ENCODE measurements around the gene RIPK1. TPM values are rescaled to one million over a fixed set of nuclear protein-coding genes. Genes with fewer than 3 reads are reported as not detected.

The RIPK1 gene
- total RNA-seq, 1 experiment from 2014 or later, result 14.5 TPM

GRCh38 chr6:3071568-3071967, 3.3 kb downstream of the RIPK1 start:
- Histone ChIP-seq H3K4me3 (ENCODE audit: low read length) (no peak overlapping the region), H3K9me3 (ENCODE audit: low read length) (no peaks in the 10 kb centered on the region), H3F3A (ENCODE audit: low read length, unreplicated experiment) (no peaks in the 10 kb centered on the region), H3K4me2 (ENCODE audit: low read length) (no peak overlapping the region), H3K36me3 (ENCODE audit: low read depth, low read length) (0 out of 2 replicates have a peak, but pooled peaks cover 5% of the 10 kb centered on the region), H2AFZ (ENCODE audit: low read length) (no peak overlapping the region), H3K4me1 (ENCODE audit: insufficient read depth, low read length) (peaks cover 29% of the 10 kb centered on the region), H3K79me2 (ENCODE audit: low read length) (peaks cover 83% of the 10 kb centered on the region), H3K9me2 (replicated peaks; ENCODE audit: low read length) (no peaks in the 10 kb centered on the region), H3K27me3 (ENCODE audit: low read length) (no peaks in the 10 kb centered on the region), H4K20me1 (ENCODE audit: low read length) (no peaks in the 10 kb centered on the region; the same call in 1 of the 2 replicates), H3K9ac (ENCODE audit: low read length) (no peak overlapping the region), H3K27ac (ENCODE audit: low read length) (no peak overlapping the region)
- ChIA-PET CTCF (no interaction called here), POLR2A (ENCODE audit: unreplicated experiment) (no interaction called here)
- no peak for DNase-seq
- BruUV-seq (replicated peaks), result no TSS peak
- intact Hi-C loops (cut with micrococcal nuclease), result no loop called here
- no peak for ATAC-seq
- TF ChIP-seq EZH2phosphoT487 (IDR thresholded peaks at IDR 0.05; ENCODE audit: borderline replicate concordance, low read length) (no peak), CTCF (conservative IDR thresholded peaks at IDR 0.05; ENCODE audit: low read depth, low read length) (no peak), EZH2 (IDR thresholded peaks at IDR 0.05; ENCODE audit: low read length, unreplicated experiment) (no peak)

GRCh38 chr6:3072798-3073197, 4.5 kb downstream of the RIPK1 start:
- peaks cover 78% of the 10 kb centered on the region for H3K79me2 ChIP-seq (ENCODE audit: low read length)
- no peak overlapping the region for H2AFZ ChIP-seq (ENCODE audit: low read length)
- DNase-seq (no peak), ATAC-seq (no peak)
- H3K36me3 ChIP-seq (ENCODE audit: low read depth, low read length), result peaks cover 12% of the 10 kb centered on the region
- no peak overlapping the region for H3K4me3 ChIP-seq (ENCODE audit: low read length)
- H3K27me3 ChIP-seq (ENCODE audit: low read length), result no peaks in the 10 kb centered on the region
- no peaks in the 10 kb centered on the region for H3K9me3 ChIP-seq (ENCODE audit: low read length)
- H4K20me1 ChIP-seq (ENCODE audit: low read length), result no peaks in the 10 kb centered on the region; the same call in 1 of the 2 replicates
- no peak overlapping the region for H3K4me2 ChIP-seq (ENCODE audit: low read length)
- ChIA-PET CTCF (no interaction called here), POLR2A (ENCODE audit: unreplicated experiment) (no interaction called here)
- TF ChIP-seq EZH2phosphoT487 (IDR thresholded peaks at IDR 0.05; ENCODE audit: borderline replicate concordance, low read length) (no peak), CTCF (conservative IDR thresholded peaks at IDR 0.05; ENCODE audit: low read depth, low read length) (no peak), EZH2 (IDR thresholded peaks at IDR 0.05; ENCODE audit: low read length, unreplicated experiment) (no peak)
- BruUV-seq (replicated peaks), result no TSS peak
- H3K4me1 ChIP-seq (ENCODE audit: insufficient read depth, low read length), result peaks cover 22% of the 10 kb centered on the region
- no peaks in the 10 kb centered on the region for H3K9me2 ChIP-seq (replicated peaks; ENCODE audit: low read length)
- H3F3A ChIP-seq (ENCODE audit: low read length, unreplicated experiment), result no peaks in the 10 kb centered on the region
- no peak overlapping the region for H3K27ac ChIP-seq (ENCODE audit: low read length)
- H3K9ac ChIP-seq (ENCODE audit: low read length), result no peak overlapping the region
- intact Hi-C loops (cut with micrococcal nuclease), result no loop called here

- intact Hi-C loops (cut with micrococcal nuclease), result no loop called here
- Histone ChIP-seq H3K9me3 (ENCODE audit: low read length) (no peaks in the 10 kb centered on the region), H4K20me1 (ENCODE audit: low read length) (no peaks in the 10 kb centered on the region; the same call in 1 of the 2 replicates), H3K36me3 (ENCODE audit: low read depth, low read length) (peaks cover 18% of the 10 kb centered on the region), H3K4me1 (ENCODE audit: insufficient read depth, low read length) (peaks cover 22% of the 10 kb centered on the region), H3K27me3 (ENCODE audit: low read length) (no peaks in the 10 kb centered on the region), H3K79me2 (ENCODE audit: low read length) (peaks cover 77% of the 10 kb centered on the region), H3K4me3 (ENCODE audit: low read length) (no peak overlapping the region), H3K9me2 (replicated peaks; ENCODE audit: low read length) (no peaks in the 10 kb centered on the region), H3F3A (ENCODE audit: low read length, unreplicated experiment) (no peaks in the 10 kb centered on the region), H3K9ac (ENCODE audit: low read length) (no peak overlapping the region), H3K27ac (ENCODE audit: low read length) (no peak overlapping the region), H3K4me2 (ENCODE audit: low read length) (no peak overlapping the region), H2AFZ (ENCODE audit: low read length) (no peak overlapping the region)
- ChIA-PET CTCF (no interaction called here), POLR2A (ENCODE audit: unreplicated experiment) (no interaction called here)
- no TSS peak for BruUV-seq (replicated peaks)
- DNase-seq, result no peak
- TF ChIP-seq EZH2 (IDR thresholded peaks at IDR 0.05; ENCODE audit: low read length, unreplicated experiment) (no peak), CTCF (conservative IDR thresholded peaks at IDR 0.05; ENCODE audit: low read depth, low read length) (no peak), EZH2phosphoT487 (IDR thresholded peaks at IDR 0.05; ENCODE audit: borderline replicate concordance, low read length) (no peak)
- ATAC-seq, result no peak
Measured at GRCh38 chr6:3073382-3073781, 5.1 kb downstream of the RIPK1 start.

All from PC-3 (cell line).